GM23248 (cell line): ENCODE measurements around the gene AXIN1. TPM values are rescaled to one million over a fixed set of nuclear protein-coding genes. Genes with fewer than 3 reads are reported as not detected.

Experiments
- DNase-seq: peaks from one replicate; pipeline ENCODE4 v3.0.0-alpha.2; 2015
- H2AFZ ChIP-seq: fragments of 200-600 bp; sonication (generic); 2 replicates; pipeline ENCODE4 v1.6.1; 2016; ENCODE audit warnings: antibody characterized with exemption
- H3F3A ChIP-seq: fragments of 200-600 bp; sonication (generic); 2 replicates; pipeline ENCODE4 v1.6.1; 2016; ENCODE audit warnings: mild to moderate bottlenecking, antibody characterized with exemption, mixed run types; ENCODE audit not compliant: insufficient read depth
- H3K27ac ChIP-seq: fragments of 200-600 bp; sonication (generic); 2 replicates; pipeline ENCODE4 v1.5.1; 2016; ENCODE audit warnings: mild to moderate bottlenecking
- H3K27me3 ChIP-seq: fragments of 200-600 bp; sonication (generic); replicated peaks from 2 replicates; pipeline ENCODE4 v1.6.1; 2016; ENCODE audit warnings: mild to moderate bottlenecking; ENCODE audit not compliant: insufficient read depth
- H3K36me3 ChIP-seq: fragments of 200-600 bp; sonication (generic); 2 replicates; pipeline ENCODE4 v1.6.1; 2016; ENCODE audit warnings: low read depth, mild to moderate bottlenecking
- H3K4me1 ChIP-seq: fragments of 200-600 bp; sonication (generic); 2 replicates; pipeline ENCODE4 v1.6.1; 2016; ENCODE audit warnings: mild to moderate bottlenecking; ENCODE audit not compliant: insufficient read depth
- H3K4me2 ChIP-seq: fragments of 200-600 bp; sonication (generic); one replicate; pipeline ENCODE4 v1.6.1; 2016; ENCODE audit warnings: mild to moderate bottlenecking; ENCODE audit not compliant: unreplicated experiment
- H3K4me3 ChIP-seq: fragments of 200-600 bp; sonication (generic); 2 replicates; pipeline ENCODE4 v1.5.1; 2016; ENCODE audit warnings: mild to moderate bottlenecking
- H3K79me2 ChIP-seq: fragments of 200-600 bp; sonication (generic); 2 replicates; pipeline ENCODE4 v1.6.1; 2016; ENCODE audit warnings: mild to moderate bottlenecking; ENCODE audit not compliant: insufficient read depth
- H3K9ac ChIP-seq: fragments of 200-600 bp; sonication (generic); 2 replicates; pipeline ENCODE4 v1.6.1; 2016; ENCODE audit warnings: mild to moderate bottlenecking
- H3K9me2 ChIP-seq: fragments of 200-600 bp; sonication (generic); 2 replicates; pipeline ENCODE4 v1.6.1; 2016; ENCODE audit warnings: mixed run types, mild to moderate bottlenecking, moderate library complexity; ENCODE audit not compliant: insufficient read depth
- H3K9me3 ChIP-seq: fragments of 200-600 bp; sonication (generic); one replicate; pipeline ENCODE4 v1.6.1; 2017; ENCODE audit warnings: low read depth
- H4K20me1 ChIP-seq: fragments of 200-600 bp; sonication (generic); 2 replicates; pipeline ENCODE4 v1.6.0; 2016; ENCODE audit not compliant: insufficient read depth
- EZH2 ChIP-seq: fragments of 200-600 bp; sonication (generic); IDR thresholded peaks from 2 replicates; pipeline ENCODE4 v1.6.1; 2018; ENCODE audit warnings: antibody characterized with exemption, mild to moderate bottlenecking; ENCODE audit not compliant: insufficient read depth, poor library complexity, severe bottlenecking
- EZH2phosphoT487 ChIP-seq: fragments of 200-600 bp; sonication (generic); IDR thresholded peaks from 2 replicates; pipeline ENCODE4 v1.6.1; 2018; ENCODE audit warnings: antibody characterized with exemption, moderate library complexity, mild to moderate bottlenecking, low read depth; ENCODE audit not compliant: insufficient read depth
- WGBS, 2 experiments: methylation state at CpG; one replicate each; pipeline ENCODE4 v1.1.6; 2015 to 2017; ENCODE audit warnings: low lambda C conversion rate in 2 of 2, low coverage in 1 of 2; ENCODE audit errors: missing lambda C conversion rate in 2 of 2; 5-methylcytosine and 5-hydroxymethylcytosine counted together
- in situ Hi-C: fragments of 300-500 bp; cut with MboI; formaldehyde crosslinking; loops from 2 replicates; pipeline ENCODE4 v1.15.0; 2020
- polyA plus RNA-seq: library from polyadenylated mRNA; unstranded; fragments of >200 nt; fragmentation: Nextera tagmentation; extraction: Ambion mirVana; gene quantifications from 2 replicates; pipeline ENCODE4 v1.2.1, GENCODE V29; 2016
- total RNA-seq: library from RNA; depleted of rRNA; stranded (reverse); fragments of >200 nt; shearing (Covaris generic); gene quantifications from 2 replicates; pipeline ENCODE4 v1.2.3, GENCODE V29; 2014

Gene AXIN1
- total and polyA plus RNA-seq, 2 experiments from 2014 or later: 3.3 to 27.1 TPM

GRCh38 chr16:278863-279366, 73.6 kb downstream of the AXIN1 start:
- Histone ChIP-seq H3F3A (no peaks in the 10 kb centered on the region), H3K9me3 (no peaks in the 10 kb centered on the region), H3K4me3 (no peak overlapping the region), H3K9ac (no peak overlapping the region), H3K36me3 (no peaks in the 10 kb centered on the region), H2AFZ (no peak overlapping the region), H3K27me3 (0 out of 2 replicates have a peak, but pooled peaks cover 9% of the 10 kb centered on the region), H3K4me2 (no peak overlapping the region), H3K27ac (no peak overlapping the region), H3K4me1 (no peaks in the 10 kb centered on the region), H4K20me1 (no peaks in the 10 kb centered on the region), H3K79me2 (no peaks in the 10 kb centered on the region), H3K9me2 (no peaks in the 10 kb centered on the region)
- peak; percentile 13 for DNase-seq
- 79 to 81% methylated on average over 6 of the region's 6 CpGs for WGBS, 2 experiments
- TF ChIP-seq EZH2 (no peak), EZH2phosphoT487 (no peak)
- in situ Hi-C loops: no loop called here

- no peaks in the 10 kb centered on the region for H3K9me3 ChIP-seq
- H3K27me3 ChIP-seq: 0 out of 2 replicates have a peak, but pooled peaks cover 8% of the 10 kb centered on the region
These were observed 76.0 kb downstream of the AXIN1 start for GRCh38 chr16:276426-277077.

GRCh38 chr16:275786-276232, 76.7 kb downstream of the AXIN1 start, which contains the start of gene RGS11:
Gene RGS11, minus strand, starts transcription at chr16:275944. Its CDS starts 33 bp downstream, at chr16:275911.
- Histone ChIP-seq H3K4me1 (no peaks in the 10 kb centered on the region), H3K4me3 (peak within 1 kb of the TSS; percentile 59), H3K79me2 (no peaks in the 10 kb centered on the region), H3F3A (no peaks in the 10 kb centered on the region), H3K9ac (peak within 1 kb of the TSS; percentile 54), H3K9me3 (no peaks in the 10 kb centered on the region), H3K27ac (no peak within 1 kb of the TSS), H3K4me2 (peak within 1 kb of the TSS; percentile 36), H3K9me2 (no peaks in the 10 kb centered on the region), H4K20me1 (no peaks in the 10 kb centered on the region), H3K36me3 (no peaks in the 10 kb centered on the region), H3K27me3 (0 out of 2 replicates have a peak, but pooled peaks cover 3% of the 10 kb centered on the region), H2AFZ (peak within 1 kb of the TSS; percentile 63; the same call in 1 of the 2 replicates)
- in situ Hi-C loops: no loop called here
- DNase-seq: peak; percentile 45
- WGBS, 2 experiments: 7% methylated on average over 14 to 21 of the region's 56 CpGs
- no peak for TF ChIP-seq EZH2
- no peak for TF ChIP-seq EZH2phosphoT487

More at GRCh38 chr16:276426-277077, 76.0 kb downstream of the AXIN1 start:
- no peaks in the 10 kb centered on the region for H4K20me1 ChIP-seq
- no peak overlapping the region for H2AFZ ChIP-seq
- H3K27ac ChIP-seq: no peak overlapping the region
- no peaks in the 10 kb centered on the region for H3K9me2 ChIP-seq
- in situ Hi-C loops: no loop called here
- no peaks in the 10 kb centered on the region for H3K4me1 ChIP-seq
- no peak for DNase-seq
- WGBS, 2 experiments: 95 to 96% methylated on average over 17 to 20 of the region's 20 CpGs
- no peak for TF ChIP-seq EZH2
- no peak for TF ChIP-seq EZH2phosphoT487
- H3K79me2 ChIP-seq: no peaks in the 10 kb centered on the region
- no peak overlapping the region for H3K9ac ChIP-seq
- no peak overlapping the region for H3K4me2 ChIP-seq
- no peaks in the 10 kb centered on the region for H3F3A ChIP-seq
- no peak overlapping the region for H3K4me3 ChIP-seq
- H3K36me3 ChIP-seq: no peaks in the 10 kb centered on the region

GRCh38 chr16:275041-275641, 77.4 kb downstream of the AXIN1 start:
- Histone ChIP-seq H3K27me3 (0 out of 2 replicates have a peak, but pooled peaks cover 3% of the 10 kb centered on the region), H3K4me2 (peak overlapping the region; percentile 36), H3K4me3 (peak overlapping the region; percentile 59), H3K9me3 (no peaks in the 10 kb centered on the region), H3K4me1 (no peaks in the 10 kb centered on the region), H3F3A (no peaks in the 10 kb centered on the region), H3K9ac (peak overlapping the region; percentile 33), H3K36me3 (no peaks in the 10 kb centered on the region), H3K79me2 (no peaks in the 10 kb centered on the region), H2AFZ (no peak overlapping the region; the same call in 1 of the 2 replicates), H3K9me2 (no peaks in the 10 kb centered on the region), H4K20me1 (no peaks in the 10 kb centered on the region), H3K27ac (no peak overlapping the region)
- in situ Hi-C loops: no loop called here
- DNase-seq: peak; percentile 38
- TF ChIP-seq EZH2: no peak
- no peak for TF ChIP-seq EZH2phosphoT487
- WGBS, 2 experiments: 3 to 5% methylated on average over 35 to 48 of the region's 58 CpGs
